ENCODE results near the gene TMEM255B. TPM values are rescaled to one million over a fixed set of nuclear protein-coding genes. Genes with fewer than 3 reads are reported as not detected.
A peak's percentile ranks its signal among the peaks of the same experiment; 100 is the strongest.

The TMEM255B gene
- total RNA-seq, 2 donors from 2014 or later: 3.0 to 4.2 TPM

DNA sequence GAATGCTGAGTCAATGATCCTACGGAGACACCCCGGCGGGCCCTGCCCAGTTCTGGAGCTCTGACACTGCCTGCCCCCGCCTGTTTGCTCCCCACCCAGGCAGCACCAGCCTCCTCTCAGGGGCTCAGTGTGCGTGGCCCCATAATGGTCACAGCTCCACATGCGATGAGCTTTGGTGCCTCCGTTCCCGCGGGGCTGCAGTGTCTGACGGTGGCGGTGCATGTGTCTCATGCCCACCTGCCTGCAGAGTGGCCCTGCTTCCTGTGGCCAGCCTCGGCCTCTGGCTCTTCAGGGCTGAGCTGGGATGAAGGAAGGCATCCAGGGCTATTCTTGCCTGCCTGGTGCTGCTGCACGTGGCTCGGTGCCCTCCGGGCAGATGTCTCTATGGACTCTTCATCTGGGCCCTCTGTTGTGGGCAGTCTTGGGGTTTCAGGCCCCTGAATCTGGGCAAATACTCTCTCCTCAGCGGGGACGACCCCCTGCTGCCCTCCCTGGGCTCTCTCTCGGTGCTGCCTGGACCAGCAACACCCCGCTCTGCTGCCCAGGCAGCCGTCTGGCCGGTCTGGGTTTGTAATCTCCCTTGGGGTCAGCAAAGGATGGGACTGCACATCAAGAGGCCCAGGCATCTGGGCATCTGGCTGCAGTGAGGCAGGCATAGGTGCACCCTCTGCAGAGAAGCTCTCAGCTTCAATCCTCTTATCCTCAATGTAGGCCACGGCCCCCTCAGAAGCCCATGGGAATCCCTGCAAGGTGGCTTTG, 19.3 kb upstream of the TMEM255B start:
- Histone ChIP-seq H3K9ac (ENCODE audit: low read depth in 2 of 2, low read length in 2 of 2) (no peak overlapping the region), H3K36me3 (no peaks in the 10 kb centered on the region), H3K9me3 (no peaks in the 10 kb centered on the region), H3K27me3 (no peaks in the 10 kb centered on the region), H3K4me3 (no peak overlapping the region), H3K4me1 (no peaks in the 10 kb centered on the region), H3K27ac (no peak overlapping the region)
- no peak for DNase-seq
- intact Hi-C loops (cut with DNase I): no loop called here
- TF ChIP-seq, protein P1, sequence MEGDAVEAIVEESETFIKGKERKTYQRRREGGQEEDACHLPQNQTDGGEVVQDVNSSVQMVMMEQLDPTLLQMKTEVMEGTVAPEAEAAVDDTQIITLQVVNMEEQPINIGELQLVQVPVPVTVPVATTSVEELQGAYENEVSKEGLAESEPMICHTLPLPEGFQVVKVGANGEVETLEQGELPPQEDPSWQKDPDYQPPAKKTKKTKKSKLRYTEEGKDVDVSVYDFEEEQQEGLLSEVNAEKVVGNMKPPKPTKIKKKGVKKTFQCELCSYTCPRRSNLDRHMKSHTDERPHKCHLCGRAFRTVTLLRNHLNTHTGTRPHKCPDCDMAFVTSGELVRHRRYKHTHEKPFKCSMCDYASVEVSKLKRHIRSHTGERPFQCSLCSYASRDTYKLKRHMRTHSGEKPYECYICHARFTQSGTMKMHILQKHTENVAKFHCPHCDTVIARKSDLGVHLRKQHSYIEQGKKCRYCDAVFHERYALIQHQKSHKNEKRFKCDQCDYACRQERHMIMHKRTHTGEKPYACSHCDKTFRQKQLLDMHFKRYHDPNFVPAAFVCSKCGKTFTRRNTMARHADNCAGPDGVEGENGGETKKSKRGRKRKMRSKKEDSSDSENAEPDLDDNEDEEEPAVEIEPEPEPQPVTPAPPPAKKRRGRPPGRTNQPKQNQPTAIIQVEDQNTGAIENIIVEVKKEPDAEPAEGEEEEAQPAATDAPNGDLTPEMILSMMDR (IDR thresholded peaks at IDR 0.05): no peak

DNA sequence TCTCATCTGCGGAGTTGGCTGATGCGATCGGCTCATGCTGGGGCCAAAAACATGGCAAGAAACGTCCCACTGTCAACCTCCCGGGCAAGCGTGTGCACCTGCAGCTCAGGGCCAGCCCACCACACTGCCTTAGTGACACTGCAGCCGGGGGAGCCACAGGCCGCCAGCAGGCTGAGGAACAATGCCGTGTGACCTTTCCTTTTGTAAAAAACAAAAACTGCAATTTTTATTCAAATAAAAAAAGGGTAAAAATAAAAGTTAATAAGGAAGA, 18.8 kb upstream of the TMEM255B start:
- no peaks in the 10 kb centered on the region for H3K27me3 ChIP-seq
- TF ChIP-seq, protein P1 (IDR thresholded peaks at IDR 0.05): no peak
- no peaks in the 10 kb centered on the region for H3K4me1 ChIP-seq
- H3K9me3 ChIP-seq: no peaks in the 10 kb centered on the region
- no peak overlapping the region for H3K27ac ChIP-seq
- intact Hi-C loops (cut with DNase I): no loop called here
- H3K9ac ChIP-seq (ENCODE audit: low read depth in 2 of 2, low read length in 2 of 2): no peak overlapping the region
- no peaks in the 10 kb centered on the region for H3K36me3 ChIP-seq
- DNase-seq: no peak
- H3K4me3 ChIP-seq: no peak overlapping the region

DNA sequence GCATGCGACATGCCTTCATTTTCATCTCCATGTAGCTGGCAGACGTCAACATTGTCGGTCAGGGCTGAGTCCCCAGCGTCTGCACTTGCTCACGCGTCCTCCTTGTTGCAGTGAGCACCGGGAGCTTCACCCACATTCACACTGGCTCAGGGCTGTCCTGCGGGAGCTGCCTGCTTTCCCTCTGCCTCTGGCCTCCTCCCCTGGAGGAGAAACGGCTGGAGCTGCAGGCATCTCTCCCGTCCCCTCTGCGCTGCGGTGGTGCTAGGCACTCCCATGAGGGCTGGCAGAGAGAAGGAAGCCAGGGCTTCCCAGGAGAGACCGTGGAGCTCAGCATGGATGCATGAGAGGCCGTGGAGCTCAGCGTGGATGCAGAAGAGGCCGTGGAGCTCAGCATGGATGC, 18.4 kb upstream of the TMEM255B start:
- no peaks in the 10 kb centered on the region for H3K4me1 ChIP-seq
- intact Hi-C loops (cut with DNase I): no loop called here
- H3K4me3 ChIP-seq: no peak overlapping the region
- H3K36me3 ChIP-seq: no peaks in the 10 kb centered on the region
- H3K9ac ChIP-seq (ENCODE audit: low read depth in 2 of 2, low read length in 2 of 2): no peak overlapping the region
- H3K27ac ChIP-seq: no peak overlapping the region
- H3K9me3 ChIP-seq: no peaks in the 10 kb centered on the region
- TF ChIP-seq, protein P1 (IDR thresholded peaks at IDR 0.05): no peak
- no peaks in the 10 kb centered on the region for H3K27me3 ChIP-seq
- DNase-seq: no peak

DNA sequence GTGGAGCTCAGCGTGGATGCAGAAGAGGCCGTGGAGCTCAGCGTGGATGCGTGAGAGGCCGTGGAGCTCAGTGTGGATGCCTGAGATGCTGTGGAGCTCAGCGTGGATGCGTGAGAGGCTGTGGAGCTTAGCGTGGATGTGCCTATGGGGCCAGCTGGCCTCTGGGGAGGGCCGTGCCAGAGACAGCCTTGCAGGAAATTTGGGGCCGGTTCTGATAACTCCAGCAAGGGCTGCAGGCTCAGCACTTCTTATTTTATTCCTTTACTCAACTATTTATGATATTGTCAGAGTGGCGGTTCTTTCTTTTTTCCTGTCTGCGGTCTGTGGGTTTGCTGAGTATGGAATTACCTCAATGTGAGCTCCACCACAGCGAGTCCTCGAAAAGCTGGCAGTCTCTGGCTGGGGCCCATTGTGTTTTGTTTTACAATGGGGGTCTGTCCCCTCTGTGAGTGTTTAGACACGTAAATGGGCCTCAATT, 17.8 kb upstream of the TMEM255B start:
- no peaks in the 10 kb centered on the region for H3K9me3 ChIP-seq
- H3K27ac ChIP-seq: no peak overlapping the region
- no peaks in the 10 kb centered on the region for H3K36me3 ChIP-seq
- intact Hi-C loops (cut with DNase I): no loop called here
- DNase-seq: no peak
- no peaks in the 10 kb centered on the region for H3K27me3 ChIP-seq
- no peak overlapping the region for H3K9ac ChIP-seq (ENCODE audit: low read depth in 2 of 2, low read length in 2 of 2)
- H3K4me1 ChIP-seq: no peaks in the 10 kb centered on the region
- TF ChIP-seq, protein P1 (IDR thresholded peaks at IDR 0.05): no peak
- no peak overlapping the region for H3K4me3 ChIP-seq

DNA sequence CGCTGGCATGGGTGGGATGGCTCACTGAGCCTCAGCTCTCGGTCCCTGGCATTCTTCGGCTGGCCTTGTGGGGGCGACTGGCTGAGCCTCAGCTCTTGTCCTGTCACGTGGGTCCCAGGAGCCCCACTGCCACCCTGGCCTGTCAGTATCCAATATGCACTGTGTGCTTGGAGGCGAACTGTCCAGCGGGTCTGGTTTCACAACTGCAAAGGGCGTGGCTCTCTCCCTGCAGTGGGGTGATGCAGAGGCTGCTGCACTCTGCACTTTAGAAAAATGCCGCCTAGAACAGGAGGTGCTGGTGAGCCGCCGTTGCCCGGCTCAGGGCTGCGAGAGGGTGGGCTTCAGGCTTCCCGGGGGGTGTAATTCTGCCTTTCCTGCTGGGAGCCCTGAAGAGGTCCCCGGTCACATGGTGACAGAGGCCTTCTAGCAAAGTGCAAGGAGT, 17.0 kb upstream of the TMEM255B start:
- TF ChIP-seq, protein P1 (IDR thresholded peaks at IDR 0.05): no peak

More for the DNA sequence above, 17.0 kb upstream of the TMEM255B start:
- DNase-seq: peak; percentile 53
- Histone ChIP-seq H3K9me3 (no peaks in the 10 kb centered on the region), H3K4me3 (no peak overlapping the region), H3K27ac (no peak overlapping the region), H3K9ac (ENCODE audit: low read depth in 2 of 2, low read length in 2 of 2) (no peak overlapping the region), H3K4me1 (no peaks in the 10 kb centered on the region), H3K27me3 (no peaks in the 10 kb centered on the region), H3K36me3 (no peaks in the 10 kb centered on the region)
- intact Hi-C loops (cut with DNase I): no loop called here
